SK-N-SH (cell line): ENCODE results near the gene BTNL8.

Source experiments
- CHD2 ChIP-seq: fragments of 150-350 bp; IDR thresholded peaks from 2 replicates; pipeline ENCODE4 v1.6.1; 2018; ENCODE audit warnings: low read length; ENCODE audit not compliant: partially characterized antibody
- EP300 ChIP-seq, 2 experiments: IDR thresholded peaks; 2 replicates each; pipeline versions ENCODE4 v1.4.0 to v1.6.1; 2012; ENCODE audit warnings: borderline replicate concordance in 1 of 2, low read depth in 1 of 2, low read length in 1 of 2
- FOXM1 ChIP-seq: IDR thresholded peaks from 2 replicates; pipeline ENCODE4 v1.4.0; 2012; ENCODE audit warnings: low read depth, mild to moderate bottlenecking
- GABPA ChIP-seq: IDR thresholded peaks from 2 replicates; pipeline ENCODE4 v1.4.0; 2012; ENCODE audit warnings: low read depth, mild to moderate bottlenecking
- JUND ChIP-seq: IDR thresholded peaks from 2 replicates; pipeline ENCODE4 v1.4.0; 2012
- POLR2AphosphoS5 ChIP-seq: IDR thresholded peaks from 2 replicates; pipeline ENCODE4 v1.6.1; 2012; ENCODE audit warnings: low read depth, low read length
- RAD21 ChIP-seq: IDR thresholded peaks from 2 replicates; pipeline ENCODE4 v1.6.1; 2012; ENCODE audit warnings: mild to moderate bottlenecking, low read length
- SIN3A ChIP-seq: IDR thresholded peaks from 2 replicates; pipeline ENCODE4 v1.6.1; 2012; ENCODE audit warnings: low read depth, mild to moderate bottlenecking, low read length, moderate library complexity, borderline replicate concordance
- SMC3 ChIP-seq: IDR thresholded peaks from 2 replicates; pipeline ENCODE4 v1.6.1; 2012; ENCODE audit warnings: low read depth, low read length, improper control_type of control experiment
- TAF1 ChIP-seq: IDR thresholded peaks from 2 replicates; pipeline ENCODE4 v1.6.1; 2012; ENCODE audit warnings: low read depth, mild to moderate bottlenecking, low read length, moderate library complexity, borderline replicate concordance
- YY1 ChIP-seq: IDR thresholded peaks from 2 replicates; pipeline ENCODE4 v1.4.0; 2012; ENCODE audit warnings: low read depth, mild to moderate bottlenecking
- TF ChIP-seq, protein P1 (sequence below): fragments of 200-600 bp; sonication (generic); IDR thresholded peaks from 2 replicates; pipeline ENCODE4 v1.6.1; 2017; ENCODE audit warnings: antibody characterized with exemption, mild to moderate bottlenecking, moderate library complexity
- TF ChIP-seq, protein P2 (sequence below): IDR thresholded peaks from 2 replicates; pipeline ENCODE4 v1.4.0; 2012; ENCODE audit warnings: low read depth, borderline replicate concordance
- TF ChIP-seq, protein P3 (sequence below): IDR thresholded peaks from 2 replicates; pipeline ENCODE4 v1.4.0; 2012; ENCODE audit warnings: low read depth

DNA sequence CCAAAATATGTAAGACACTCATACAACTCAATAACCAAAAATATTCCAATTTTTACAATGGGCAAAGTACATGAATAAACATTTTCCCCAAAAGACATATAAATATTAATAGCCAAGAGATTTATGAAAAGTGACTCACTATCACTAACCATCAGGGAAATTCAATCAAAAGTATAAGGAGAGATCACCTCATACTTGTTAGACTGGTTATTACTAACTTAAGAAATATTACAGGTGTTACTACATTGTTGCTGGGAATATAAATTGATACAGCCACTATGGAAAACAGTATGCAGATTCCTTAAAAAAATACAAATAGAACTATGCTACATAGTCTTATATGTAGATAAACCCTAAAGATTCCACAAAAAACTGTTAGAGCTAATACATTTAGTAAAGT, 21.8 kb downstream of the BTNL8 start:
- TF ChIP-seq POLR2AphosphoS5 (no peak), EP300 (IDR thresholded peaks at IDR 0.05; ENCODE audit: borderline replicate concordance in 1 of 2, low read depth in 1 of 2, low read length in 1 of 2) (no peak), GABPA (no peak), TAF1 (no peak), JUND (no peak), SMC3 (no peak), CHD2 (no peak), YY1 (no peak), SIN3A (no peak), FOXM1 (no peak), RAD21 (no peak)
- TF ChIP-seq, protein P1, sequence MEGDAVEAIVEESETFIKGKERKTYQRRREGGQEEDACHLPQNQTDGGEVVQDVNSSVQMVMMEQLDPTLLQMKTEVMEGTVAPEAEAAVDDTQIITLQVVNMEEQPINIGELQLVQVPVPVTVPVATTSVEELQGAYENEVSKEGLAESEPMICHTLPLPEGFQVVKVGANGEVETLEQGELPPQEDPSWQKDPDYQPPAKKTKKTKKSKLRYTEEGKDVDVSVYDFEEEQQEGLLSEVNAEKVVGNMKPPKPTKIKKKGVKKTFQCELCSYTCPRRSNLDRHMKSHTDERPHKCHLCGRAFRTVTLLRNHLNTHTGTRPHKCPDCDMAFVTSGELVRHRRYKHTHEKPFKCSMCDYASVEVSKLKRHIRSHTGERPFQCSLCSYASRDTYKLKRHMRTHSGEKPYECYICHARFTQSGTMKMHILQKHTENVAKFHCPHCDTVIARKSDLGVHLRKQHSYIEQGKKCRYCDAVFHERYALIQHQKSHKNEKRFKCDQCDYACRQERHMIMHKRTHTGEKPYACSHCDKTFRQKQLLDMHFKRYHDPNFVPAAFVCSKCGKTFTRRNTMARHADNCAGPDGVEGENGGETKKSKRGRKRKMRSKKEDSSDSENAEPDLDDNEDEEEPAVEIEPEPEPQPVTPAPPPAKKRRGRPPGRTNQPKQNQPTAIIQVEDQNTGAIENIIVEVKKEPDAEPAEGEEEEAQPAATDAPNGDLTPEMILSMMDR: no peak
- TF ChIP-seq, protein P2, sequence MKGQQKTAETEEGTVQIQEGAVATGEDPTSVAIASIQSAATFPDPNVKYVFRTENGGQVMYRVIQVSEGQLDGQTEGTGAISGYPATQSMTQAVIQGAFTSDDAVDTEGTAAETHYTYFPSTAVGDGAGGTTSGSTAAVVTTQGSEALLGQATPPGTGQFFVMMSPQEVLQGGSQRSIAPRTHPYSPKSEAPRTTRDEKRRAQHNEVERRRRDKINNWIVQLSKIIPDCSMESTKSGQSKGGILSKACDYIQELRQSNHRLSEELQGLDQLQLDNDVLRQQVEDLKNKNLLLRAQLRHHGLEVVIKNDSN: no peak
- TF ChIP-seq, protein P3, sequence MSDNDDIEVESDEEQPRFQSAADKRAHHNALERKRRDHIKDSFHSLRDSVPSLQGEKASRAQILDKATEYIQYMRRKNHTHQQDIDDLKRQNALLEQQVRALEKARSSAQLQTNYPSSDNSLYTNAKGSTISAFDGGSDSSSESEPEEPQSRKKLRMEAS: no peak
